ENCODE measurements around the gene KIAA0930. TPM values are rescaled to one million over a fixed set of nuclear protein-coding genes. Genes with fewer than 3 reads are reported as not detected.

Gene KIAA0930
- total RNA-seq, 1 donor: 43.4 TPM

DNA sequence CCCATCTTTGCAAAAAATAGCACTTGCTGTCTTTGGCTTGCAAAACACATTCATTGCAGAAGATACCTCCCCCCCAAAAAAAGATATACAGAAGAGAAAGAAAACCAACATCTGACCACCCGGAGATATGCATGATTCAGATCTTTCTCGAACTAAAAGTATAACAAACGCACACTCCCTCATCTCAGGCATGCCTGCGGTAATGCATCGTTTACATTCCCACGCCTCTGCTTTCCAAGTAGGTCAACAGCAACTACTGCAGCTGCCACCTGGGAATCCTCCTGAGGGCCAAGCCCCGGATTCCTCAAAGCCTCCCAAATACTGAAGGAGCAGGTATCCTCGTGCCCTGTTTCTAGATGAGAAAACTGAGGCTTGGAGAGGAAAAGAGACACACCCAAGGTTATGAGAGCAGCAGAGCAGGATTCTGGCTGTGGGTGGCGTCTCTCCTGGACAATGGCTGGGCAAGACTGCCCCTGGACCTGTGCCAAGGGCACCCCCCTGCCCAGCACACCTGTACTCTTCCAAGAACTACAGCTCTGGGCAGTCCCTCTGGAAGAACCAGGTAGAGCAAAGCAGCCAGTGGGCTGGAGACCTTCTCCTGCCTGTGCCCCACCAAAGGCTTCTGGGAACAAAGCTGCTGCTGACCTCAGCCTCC lies 38.9 kb downstream of the KIAA0930 start:
- TF ChIP-seq, protein P1, sequence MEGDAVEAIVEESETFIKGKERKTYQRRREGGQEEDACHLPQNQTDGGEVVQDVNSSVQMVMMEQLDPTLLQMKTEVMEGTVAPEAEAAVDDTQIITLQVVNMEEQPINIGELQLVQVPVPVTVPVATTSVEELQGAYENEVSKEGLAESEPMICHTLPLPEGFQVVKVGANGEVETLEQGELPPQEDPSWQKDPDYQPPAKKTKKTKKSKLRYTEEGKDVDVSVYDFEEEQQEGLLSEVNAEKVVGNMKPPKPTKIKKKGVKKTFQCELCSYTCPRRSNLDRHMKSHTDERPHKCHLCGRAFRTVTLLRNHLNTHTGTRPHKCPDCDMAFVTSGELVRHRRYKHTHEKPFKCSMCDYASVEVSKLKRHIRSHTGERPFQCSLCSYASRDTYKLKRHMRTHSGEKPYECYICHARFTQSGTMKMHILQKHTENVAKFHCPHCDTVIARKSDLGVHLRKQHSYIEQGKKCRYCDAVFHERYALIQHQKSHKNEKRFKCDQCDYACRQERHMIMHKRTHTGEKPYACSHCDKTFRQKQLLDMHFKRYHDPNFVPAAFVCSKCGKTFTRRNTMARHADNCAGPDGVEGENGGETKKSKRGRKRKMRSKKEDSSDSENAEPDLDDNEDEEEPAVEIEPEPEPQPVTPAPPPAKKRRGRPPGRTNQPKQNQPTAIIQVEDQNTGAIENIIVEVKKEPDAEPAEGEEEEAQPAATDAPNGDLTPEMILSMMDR (IDR thresholded peaks at IDR 0.05; ENCODE audit: extremely low read depth, low read depth, low read length): no peak
- H4K20me1 ChIP-seq (ENCODE audit: insufficient read depth, low read length): peaks cover 15% of the 10 kb centered on the region
- H3K27ac ChIP-seq (ENCODE audit: low read depth, low read length): peak overlapping the region; percentile 100
- peaks cover 15% of the 10 kb centered on the region for H3K36me3 ChIP-seq (ENCODE audit: insufficient read depth, low read length)
- no peaks in the 10 kb centered on the region for H3K27me3 ChIP-seq (ENCODE audit: insufficient read depth, low read length)
- H2AFZ ChIP-seq (ENCODE audit: low read length): no peak overlapping the region
- H3K4me3 ChIP-seq (ENCODE audit: insufficient read depth, low read length): peak overlapping the region; percentile 28
- peak; percentile 97 for DNase-seq (ENCODE audit: insufficient read length, low spot score, missing footprints)
- no peaks in the 10 kb centered on the region for H3K79me2 ChIP-seq (ENCODE audit: insufficient read depth, low read length)
- peaks cover 21% of the 10 kb centered on the region for H3K4me1 ChIP-seq (ENCODE audit: insufficient read depth, low read length)
- no peaks in the 10 kb centered on the region for H3K9me3 ChIP-seq (ENCODE audit: low read depth, low read length)
- peak overlapping the region; percentile 69 for H3K4me2 ChIP-seq (ENCODE audit: insufficient read depth, low read length)

- Histone ChIP-seq H3K27ac (ENCODE audit: low read depth, low read length) (peak overlapping the region; percentile 100), H2AFZ (ENCODE audit: low read length) (no peak overlapping the region), H3K9me3 (ENCODE audit: low read depth, low read length) (no peaks in the 10 kb centered on the region), H3K79me2 (ENCODE audit: insufficient read depth, low read length) (no peaks in the 10 kb centered on the region), H3K4me2 (ENCODE audit: insufficient read depth, low read length) (peak overlapping the region; percentile 69), H3K4me1 (ENCODE audit: insufficient read depth, low read length) (peaks cover 21% of the 10 kb centered on the region), H3K36me3 (ENCODE audit: insufficient read depth, low read length) (peaks cover 19% of the 10 kb centered on the region), H3K4me3 (ENCODE audit: insufficient read depth, low read length) (peak overlapping the region; percentile 25), H3K27me3 (ENCODE audit: insufficient read depth, low read length) (no peaks in the 10 kb centered on the region), H4K20me1 (ENCODE audit: insufficient read depth, low read length) (peaks cover 18% of the 10 kb centered on the region)
- TF ChIP-seq, protein P1 (IDR thresholded peaks at IDR 0.05; ENCODE audit: extremely low read depth, low read depth, low read length): no peak
- peak; percentile 97 for DNase-seq (ENCODE audit: insufficient read length, low spot score, missing footprints)
Measured at GRCh38 chr22:45200860-45201511, 39.7 kb downstream of the KIAA0930 start.

DNA sequence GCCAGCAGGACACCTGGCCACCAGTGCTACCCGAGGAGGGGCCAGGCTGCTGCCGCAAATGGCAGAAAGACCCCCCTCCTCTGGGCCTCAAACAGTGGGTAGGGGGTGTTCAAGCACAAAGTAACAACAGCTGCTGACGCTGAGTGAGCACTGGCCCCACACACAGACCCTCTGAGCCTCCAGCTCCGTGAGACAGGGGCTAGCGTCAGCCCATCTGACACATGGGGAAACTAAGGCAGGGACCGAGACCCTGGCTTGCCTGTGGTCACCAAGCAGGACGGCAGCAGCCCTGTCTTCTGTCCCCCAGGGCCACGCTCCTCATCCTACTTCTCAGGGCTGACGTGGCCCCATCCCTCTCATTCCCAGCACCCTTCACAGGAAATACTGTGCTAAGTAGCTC lies 40.5 kb downstream of the KIAA0930 start:
- H3K9me3 ChIP-seq (ENCODE audit: low read depth, low read length): no peaks in the 10 kb centered on the region
- H3K79me2 ChIP-seq (ENCODE audit: insufficient read depth, low read length): no peaks in the 10 kb centered on the region
- no peaks in the 10 kb centered on the region for H3K27me3 ChIP-seq (ENCODE audit: insufficient read depth, low read length)
- H3K4me2 ChIP-seq (ENCODE audit: insufficient read depth, low read length): no peak overlapping the region
- no peak overlapping the region for H3K4me3 ChIP-seq (ENCODE audit: insufficient read depth, low read length)
- H4K20me1 ChIP-seq (ENCODE audit: insufficient read depth, low read length): peaks cover 18% of the 10 kb centered on the region
- TF ChIP-seq, protein P1 (IDR thresholded peaks at IDR 0.05; ENCODE audit: extremely low read depth, low read depth, low read length): no peak
- no peak for DNase-seq (ENCODE audit: insufficient read length, low spot score, missing footprints)
- H3K4me1 ChIP-seq (ENCODE audit: insufficient read depth, low read length): peaks cover 21% of the 10 kb centered on the region
- peak overlapping the region; percentile 100 for H3K27ac ChIP-seq (ENCODE audit: low read depth, low read length)
- no peak overlapping the region for H2AFZ ChIP-seq (ENCODE audit: low read length)
- peaks cover 21% of the 10 kb centered on the region for H3K36me3 ChIP-seq (ENCODE audit: insufficient read depth, low read length)

DNA sequence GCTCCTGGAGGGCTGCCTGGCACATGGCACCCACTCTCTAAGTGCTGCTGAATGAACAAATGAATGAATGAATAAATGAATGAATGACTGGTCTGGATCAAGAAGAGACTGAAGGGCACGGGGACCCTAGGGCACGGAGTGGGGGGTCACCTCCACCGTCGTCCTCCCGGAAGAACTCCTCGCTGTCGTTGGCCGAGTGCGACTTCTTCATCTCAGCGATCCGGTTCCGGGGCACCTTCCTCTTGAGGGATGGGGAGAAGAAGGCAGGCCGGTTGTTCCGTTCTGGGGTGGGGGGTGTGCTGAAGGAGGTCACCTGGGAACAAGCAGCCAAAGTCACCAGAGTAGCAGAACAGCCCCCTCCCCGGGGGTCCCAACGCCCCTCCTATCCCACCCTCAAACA lies 41.0 kb downstream of the KIAA0930 start:
- Histone ChIP-seq H3K27ac (ENCODE audit: low read depth, low read length) (peak overlapping the region; percentile 100), H3K27me3 (ENCODE audit: insufficient read depth, low read length) (no peaks in the 10 kb centered on the region), H3K4me3 (ENCODE audit: insufficient read depth, low read length) (no peak overlapping the region), H3K79me2 (ENCODE audit: insufficient read depth, low read length) (no peaks in the 10 kb centered on the region), H3K9me3 (ENCODE audit: low read depth, low read length) (no peaks in the 10 kb centered on the region), H2AFZ (ENCODE audit: low read length) (no peak overlapping the region), H3K36me3 (ENCODE audit: insufficient read depth, low read length) (peaks cover 21% of the 10 kb centered on the region), H3K4me1 (ENCODE audit: insufficient read depth, low read length) (peaks cover 21% of the 10 kb centered on the region), H3K4me2 (ENCODE audit: insufficient read depth, low read length) (no peak overlapping the region), H4K20me1 (ENCODE audit: insufficient read depth, low read length) (peaks cover 18% of the 10 kb centered on the region)
- TF ChIP-seq, protein P1 (IDR thresholded peaks at IDR 0.05; ENCODE audit: extremely low read depth, low read depth, low read length): no peak
- DNase-seq (ENCODE audit: insufficient read length, low spot score, missing footprints): no peak

Measured in osteoblast (primary cell).